ENCODE results near the gene PPP1R14B.

Gene PPP1R14B

GRCh38 chr11:64245797-64246620 is 734 bp downstream of the PPP1R14B start:
- TF ChIP-seq SPI1 (IDR thresholded peaks at IDR 0.05; ENCODE audit: borderline replicate concordance, low read depth) (no peak), POLR2AphosphoS5 (IDR thresholded peaks at IDR 0.05; ENCODE audit: low read depth) (peak; percentile 42; the same call in 1 of the 2 replicates)

GRCh38 chr11:64245401-64245796 is 1.3 kb downstream of the PPP1R14B start:
- DNase-seq (ENCODE audit: low read depth in 1 of 2, low spot score in 1 of 2): peak in 1 of 2 experiments; percentile 52
- H3K4me3 ChIP-seq (replicated peaks; ENCODE audit: insufficient read depth, low read length): peak overlapping the region; percentile 81
- H3K27ac ChIP-seq (replicated peaks): peak overlapping the region; percentile 93
- peak; percentile 43; the same call in 1 of the 2 replicates for TF ChIP-seq POLR2AphosphoS5 (IDR thresholded peaks at IDR 0.05; ENCODE audit: low read depth)
- no peak for TF ChIP-seq CTCF (IDR thresholded peaks at IDR 0.05; ENCODE audit: insufficient read depth, low read length)
- peak; percentile 61; the same call in 1 of the 2 replicates for TF ChIP-seq SPI1 (IDR thresholded peaks at IDR 0.05; ENCODE audit: borderline replicate concordance, low read depth)
- H3K27me3 ChIP-seq (ENCODE audit: insufficient read depth, poor library complexity, severe bottlenecking): no peaks in the 10 kb centered on the region

More at GRCh38 chr11:64245797-64246620, 734 bp downstream of the PPP1R14B start:
- Histone ChIP-seq H3K4me3 (replicated peaks; ENCODE audit: insufficient read depth, low read length) (peak overlapping the region; percentile 81), H3K27me3 (ENCODE audit: insufficient read depth, poor library complexity, severe bottlenecking) (no peaks in the 10 kb centered on the region), H3K27ac (replicated peaks) (peak overlapping the region; percentile 93)
- peak in 1 of 2 experiments; percentile 75 for DNase-seq (ENCODE audit: low read depth in 1 of 2, low spot score in 1 of 2)

- Histone ChIP-seq H3K27ac (replicated peaks) (peak overlapping the region; percentile 93), H3K27me3 (ENCODE audit: insufficient read depth, poor library complexity, severe bottlenecking) (no peaks in the 10 kb centered on the region), H3K4me3 (replicated peaks; ENCODE audit: insufficient read depth, low read length) (peak overlapping the region; percentile 81)
- DNase-seq (ENCODE audit: low read depth in 1 of 2, low spot score in 1 of 2): no peak
- TF ChIP-seq CTCF (IDR thresholded peaks at IDR 0.05; ENCODE audit: insufficient read depth, low read length): no peak
- TF ChIP-seq POLR2AphosphoS5 (IDR thresholded peaks at IDR 0.05; ENCODE audit: low read depth): no peak
- TF ChIP-seq REST (IDR thresholded peaks at IDR 0.05; ENCODE audit: insufficient replicate concordance, low read depth): no peak
- TF ChIP-seq SPI1 (IDR thresholded peaks at IDR 0.05; ENCODE audit: borderline replicate concordance, low read depth): no peak
- no peak for TF ChIP-seq GABPA (IDR thresholded peaks at IDR 0.05; ENCODE audit: low read depth)
Measured at GRCh38 chr11:64244966-64245365, 1.8 kb downstream of the PPP1R14B start.

- no peak for TF ChIP-seq GABPA (IDR thresholded peaks at IDR 0.05; ENCODE audit: low read depth)
- TF ChIP-seq REST (IDR thresholded peaks at IDR 0.05; ENCODE audit: insufficient replicate concordance, low read depth): no peak
- no peak for TF ChIP-seq CTCF (IDR thresholded peaks at IDR 0.05; ENCODE audit: insufficient read depth, low read length)
- no peak; the same call in 1 of the 2 replicates for TF ChIP-seq POLR2AphosphoS5 (IDR thresholded peaks at IDR 0.05; ENCODE audit: low read depth)
- no peak for TF ChIP-seq SPI1 (IDR thresholded peaks at IDR 0.05; ENCODE audit: borderline replicate concordance, low read depth)
- Histone ChIP-seq H3K4me3 (replicated peaks; ENCODE audit: insufficient read depth, low read length) (no peak overlapping the region), H3K27ac (replicated peaks) (no peak overlapping the region), H3K27me3 (ENCODE audit: insufficient read depth, poor library complexity, severe bottlenecking) (no peaks in the 10 kb centered on the region)
- no peak for DNase-seq (ENCODE audit: low read depth in 1 of 2, low spot score in 1 of 2)
Measured at GRCh38 chr11:64244107-64244506, 2.6 kb downstream of the PPP1R14B start.
